Neural cell (in vitro differentiated cells): ENCODE results near the gene STRN3. TPM values are rescaled to one million over a fixed set of nuclear protein-coding genes. Genes with fewer than 3 reads are reported as not detected.
"Not testable (repeated sequence)": the region's sequence is repeated elsewhere in the genome, so short reads cannot be mapped to it uniquely, and the experiment has no call there.

Experiments
- H2AFZ ChIP-seq: fragments of 200-600, 300-800 bp; sonication (generic), shearing (Covaris generic); 2 replicates; pipeline ENCODE4 v1.6.0; 2014; ENCODE audit warnings: low read depth, mild to moderate bottlenecking, antibody characterized with exemption, low read length, moderate library complexity
- H3F3A ChIP-seq: fragments of 200-600 bp; shearing (Covaris generic); 2 replicates; pipeline ENCODE4 v1.6.1; 2016; ENCODE audit warnings: mild to moderate bottlenecking, moderate library complexity, mixed read lengths, antibody characterized with exemption, low read length; ENCODE audit not compliant: insufficient read depth, poor library complexity, severe bottlenecking
- H3K27ac ChIP-seq: fragments of 200-600, 300-800 bp; sonication (generic), shearing (Covaris generic); 2 replicates; pipeline ENCODE4 v1.5.1; 2014; ENCODE audit warnings: mild to moderate bottlenecking, low read length, moderate library complexity
- H3K27me3 ChIP-seq: fragments of 300-800, 200-600 bp; sonication (generic), shearing (Covaris generic); 2 replicates; pipeline ENCODE4 v1.6.0; 2014; ENCODE audit warnings: mild to moderate bottlenecking, low read depth, low read length, moderate library complexity; ENCODE audit not compliant: insufficient read depth
- H3K36me3 ChIP-seq: fragments of 300-800, 200-600 bp; sonication (generic), shearing (Covaris generic); 2 replicates; pipeline ENCODE4 v1.5.1; 2014; ENCODE audit warnings: mild to moderate bottlenecking, antibody characterized with exemption, low read length, moderate library complexity; ENCODE audit not compliant: insufficient read depth
- H3K4me2 ChIP-seq: fragments of 300-800, 200-600 bp; sonication (generic), shearing (Covaris generic); 2 replicates; pipeline ENCODE4 v1.6.0; 2014; ENCODE audit warnings: mild to moderate bottlenecking, low read length
- H3K4me3 ChIP-seq: fragments of 300-800, 200-600 bp; sonication (generic), shearing (Covaris generic); 2 replicates; pipeline ENCODE4 v1.5.1; 2014; ENCODE audit warnings: mild to moderate bottlenecking, low read length, moderate library complexity
- H3K79me2 ChIP-seq: fragments of 200-600 bp; shearing (Covaris generic); replicated peaks from 2 replicates; pipeline ENCODE4 v1.6.0; 2014; ENCODE audit warnings: mild to moderate bottlenecking, low read length, moderate library complexity; ENCODE audit not compliant: insufficient read depth
- H3K9ac ChIP-seq: fragments of 300-800, 200-600 bp; sonication (generic), shearing (Covaris generic); 2 replicates; pipeline ENCODE4 v1.6.1; 2016; ENCODE audit warnings: mild to moderate bottlenecking, low read length, mixed read lengths
- H3K9me2 ChIP-seq: fragments of 200-600 bp; shearing (Covaris generic); 2 replicates; pipeline ENCODE4 v1.6.1; 2016; ENCODE audit warnings: mild to moderate bottlenecking, low read length, mixed read lengths; ENCODE audit not compliant: insufficient read depth
- H3K9me3 ChIP-seq: fragments of 200-600, 300-800 bp; sonication (generic), shearing (Covaris generic); 2 replicates; pipeline ENCODE4 v1.6.1; 2016; ENCODE audit warnings: mild to moderate bottlenecking, mixed run types, low read length, moderate library complexity, mixed read lengths
- H4K20me1 ChIP-seq: fragments of 200-600 bp; shearing (Covaris generic); 2 replicates; pipeline ENCODE4 v1.6.1; 2016; ENCODE audit warnings: mild to moderate bottlenecking, mixed run types; ENCODE audit not compliant: insufficient read depth
- EP300 ChIP-seq: fragments of 450-650 bp; conservative IDR thresholded peaks from 2 replicates; pipeline ENCODE4 v1.6.1; 2014; ENCODE audit warnings: antibody characterized with exemption, mild to moderate bottlenecking, moderate library complexity; ENCODE audit not compliant: poor library complexity, severe bottlenecking
- EZH2 ChIP-seq: fragments of 200-600, 300-800 bp; shearing (Covaris generic), sonication (generic); IDR thresholded peaks from 2 replicates; pipeline ENCODE4 v1.6.1; 2014; ENCODE audit warnings: antibody characterized with exemption, low read length, borderline replicate concordance, mild to moderate bottlenecking; ENCODE audit not compliant: insufficient read depth, poor library complexity, severe bottlenecking
- MXI1 ChIP-seq: fragments of 450-650 bp; conservative IDR thresholded peaks from 2 replicates; pipeline ENCODE4 v1.6.1; 2014; ENCODE audit warnings: antibody characterized with exemption, mild to moderate bottlenecking; ENCODE audit not compliant: poor library complexity, severe bottlenecking
- POLR2AphosphoS5 ChIP-seq: IDR thresholded peaks from 2 replicates; pipeline ENCODE4 v1.6.1; 2012
- RAD21 ChIP-seq: fragments of 450-650 bp; conservative IDR thresholded peaks from 2 replicates; pipeline ENCODE4 v1.6.1; 2014; ENCODE audit warnings: antibody characterized with exemption, mild to moderate bottlenecking, moderate library complexity
- SMC3 ChIP-seq: fragments of 450-650 bp; conservative IDR thresholded peaks from 2 replicates; pipeline ENCODE4 v1.6.1; 2014; ENCODE audit warnings: antibody characterized with exemption, mild to moderate bottlenecking, moderate library complexity; ENCODE audit not compliant: poor library complexity
- TAF1 ChIP-seq: IDR thresholded peaks from 2 replicates; pipeline ENCODE4 v1.6.1; 2012; ENCODE audit warnings: low read depth
- polyA plus RNA-seq: library from polyadenylated mRNA; depleted of rRNA; stranded (reverse); fragments of >200 nt; gene quantifications from 2 replicates; pipeline ENCODE4 v1.2.3, GENCODE V29; 2014
- TF ChIP-seq, protein P1 (sequence below): IDR thresholded peaks from 2 replicates; pipeline ENCODE4 v1.6.1; 2012; ENCODE audit warnings: borderline replicate concordance
- TF ChIP-seq, protein P2 (sequence below): fragments of 450-650 bp; IDR thresholded peaks from 2 replicates; pipeline ENCODE4 v1.5.1; 2014; ENCODE audit warnings: antibody characterized with exemption, mild to moderate bottlenecking, moderate library complexity; ENCODE audit not compliant: poor library complexity, severe bottlenecking

STRN3 gene
- polyA plus RNA-seq, 1 donor from 2014 or later: 60.1 TPM

DNA sequence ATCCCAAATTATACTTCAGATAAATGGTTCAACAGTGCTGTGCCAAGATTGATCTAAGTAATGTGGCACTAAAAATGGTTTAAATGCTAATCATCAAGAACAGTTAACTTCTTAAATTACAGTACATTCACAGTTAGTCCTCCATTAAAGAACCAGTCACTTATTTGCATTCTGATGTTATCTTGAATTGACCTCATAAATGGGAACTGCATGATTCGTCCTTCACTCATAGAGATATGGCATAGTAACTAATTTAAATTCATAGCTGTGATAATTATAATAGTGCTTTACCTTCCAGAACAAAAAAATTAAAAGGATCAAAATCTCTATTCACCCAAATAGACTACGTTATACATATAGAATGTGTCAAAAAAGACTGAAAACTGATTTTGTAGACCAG, 90.7 kb downstream of the STRN3 start:
- no peaks in the 10 kb centered on the region for H3K9me2 ChIP-seq
- no peak overlapping the region for H3K27ac ChIP-seq
- peaks cover 13% of the 10 kb centered on the region for H3K36me3 ChIP-seq
- H3K27me3 ChIP-seq: no peaks in the 10 kb centered on the region
- H3F3A ChIP-seq: no peaks in the 10 kb centered on the region
- H3K4me2 ChIP-seq: no peak overlapping the region
- H3K4me3 ChIP-seq: no peak overlapping the region
- TF ChIP-seq MXI1 (no peak), POLR2AphosphoS5 (no peak), EP300 (no peak), SMC3 (no peak), EZH2 (no peak), TAF1 (no peak), RAD21 (no peak)
- TF ChIP-seq, protein P1, sequence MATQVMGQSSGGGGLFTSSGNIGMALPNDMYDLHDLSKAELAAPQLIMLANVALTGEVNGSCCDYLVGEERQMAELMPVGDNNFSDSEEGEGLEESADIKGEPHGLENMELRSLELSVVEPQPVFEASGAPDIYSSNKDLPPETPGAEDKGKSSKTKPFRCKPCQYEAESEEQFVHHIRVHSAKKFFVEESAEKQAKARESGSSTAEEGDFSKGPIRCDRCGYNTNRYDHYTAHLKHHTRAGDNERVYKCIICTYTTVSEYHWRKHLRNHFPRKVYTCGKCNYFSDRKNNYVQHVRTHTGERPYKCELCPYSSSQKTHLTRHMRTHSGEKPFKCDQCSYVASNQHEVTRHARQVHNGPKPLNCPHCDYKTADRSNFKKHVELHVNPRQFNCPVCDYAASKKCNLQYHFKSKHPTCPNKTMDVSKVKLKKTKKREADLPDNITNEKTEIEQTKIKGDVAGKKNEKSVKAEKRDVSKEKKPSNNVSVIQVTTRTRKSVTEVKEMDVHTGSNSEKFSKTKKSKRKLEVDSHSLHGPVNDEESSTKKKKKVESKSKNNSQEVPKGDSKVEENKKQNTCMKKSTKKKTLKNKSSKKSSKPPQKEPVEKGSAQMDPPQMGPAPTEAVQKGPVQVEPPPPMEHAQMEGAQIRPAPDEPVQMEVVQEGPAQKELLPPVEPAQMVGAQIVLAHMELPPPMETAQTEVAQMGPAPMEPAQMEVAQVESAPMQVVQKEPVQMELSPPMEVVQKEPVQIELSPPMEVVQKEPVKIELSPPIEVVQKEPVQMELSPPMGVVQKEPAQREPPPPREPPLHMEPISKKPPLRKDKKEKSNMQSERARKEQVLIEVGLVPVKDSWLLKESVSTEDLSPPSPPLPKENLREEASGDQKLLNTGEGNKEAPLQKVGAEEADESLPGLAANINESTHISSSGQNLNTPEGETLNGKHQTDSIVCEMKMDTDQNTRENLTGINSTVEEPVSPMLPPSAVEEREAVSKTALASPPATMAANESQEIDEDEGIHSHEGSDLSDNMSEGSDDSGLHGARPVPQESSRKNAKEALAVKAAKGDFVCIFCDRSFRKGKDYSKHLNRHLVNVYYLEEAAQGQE: no peak
- TF ChIP-seq, protein P2, sequence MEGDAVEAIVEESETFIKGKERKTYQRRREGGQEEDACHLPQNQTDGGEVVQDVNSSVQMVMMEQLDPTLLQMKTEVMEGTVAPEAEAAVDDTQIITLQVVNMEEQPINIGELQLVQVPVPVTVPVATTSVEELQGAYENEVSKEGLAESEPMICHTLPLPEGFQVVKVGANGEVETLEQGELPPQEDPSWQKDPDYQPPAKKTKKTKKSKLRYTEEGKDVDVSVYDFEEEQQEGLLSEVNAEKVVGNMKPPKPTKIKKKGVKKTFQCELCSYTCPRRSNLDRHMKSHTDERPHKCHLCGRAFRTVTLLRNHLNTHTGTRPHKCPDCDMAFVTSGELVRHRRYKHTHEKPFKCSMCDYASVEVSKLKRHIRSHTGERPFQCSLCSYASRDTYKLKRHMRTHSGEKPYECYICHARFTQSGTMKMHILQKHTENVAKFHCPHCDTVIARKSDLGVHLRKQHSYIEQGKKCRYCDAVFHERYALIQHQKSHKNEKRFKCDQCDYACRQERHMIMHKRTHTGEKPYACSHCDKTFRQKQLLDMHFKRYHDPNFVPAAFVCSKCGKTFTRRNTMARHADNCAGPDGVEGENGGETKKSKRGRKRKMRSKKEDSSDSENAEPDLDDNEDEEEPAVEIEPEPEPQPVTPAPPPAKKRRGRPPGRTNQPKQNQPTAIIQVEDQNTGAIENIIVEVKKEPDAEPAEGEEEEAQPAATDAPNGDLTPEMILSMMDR: no peak
- no peaks in the 10 kb centered on the region for H4K20me1 ChIP-seq
- no peaks in the 10 kb centered on the region for H3K9me3 ChIP-seq
- H2AFZ ChIP-seq: no peak overlapping the region
- H3K79me2 ChIP-seq: peaks cover 6% of the 10 kb centered on the region
- H3K9ac ChIP-seq: no peak overlapping the region

DNA sequence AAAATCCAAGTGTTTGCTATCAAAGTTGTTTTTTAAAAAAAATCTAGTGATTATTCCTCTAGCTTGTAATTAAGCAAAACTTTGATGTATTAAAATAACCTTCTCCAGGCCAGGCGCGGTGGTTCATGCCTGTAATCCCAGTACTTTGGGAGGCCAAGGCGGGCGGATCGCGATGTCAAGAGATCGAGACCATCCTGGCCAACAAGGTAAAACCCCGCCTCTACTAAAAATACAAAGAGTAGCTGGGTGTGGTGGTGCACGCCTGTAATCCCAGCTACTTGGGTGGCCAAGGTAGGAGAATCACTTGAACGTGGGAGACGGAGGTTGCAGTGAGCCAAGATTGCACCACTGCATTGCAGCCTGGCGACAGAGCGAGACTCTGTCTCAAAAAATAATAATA, 92.2 kb downstream of the STRN3 start:
- not testable (repeated sequence) for H3F3A ChIP-seq, H4K20me1 ChIP-seq, H3K4me3 ChIP-seq, H3K27me3 ChIP-seq, H3K4me2 ChIP-seq, H3K9me2 ChIP-seq, H3K9ac ChIP-seq, H3K9me3 ChIP-seq, H3K27ac ChIP-seq, H3K79me2 ChIP-seq, H2AFZ ChIP-seq
- peaks cover 13% of the 10 kb centered on the region for H3K36me3 ChIP-seq

DNA sequence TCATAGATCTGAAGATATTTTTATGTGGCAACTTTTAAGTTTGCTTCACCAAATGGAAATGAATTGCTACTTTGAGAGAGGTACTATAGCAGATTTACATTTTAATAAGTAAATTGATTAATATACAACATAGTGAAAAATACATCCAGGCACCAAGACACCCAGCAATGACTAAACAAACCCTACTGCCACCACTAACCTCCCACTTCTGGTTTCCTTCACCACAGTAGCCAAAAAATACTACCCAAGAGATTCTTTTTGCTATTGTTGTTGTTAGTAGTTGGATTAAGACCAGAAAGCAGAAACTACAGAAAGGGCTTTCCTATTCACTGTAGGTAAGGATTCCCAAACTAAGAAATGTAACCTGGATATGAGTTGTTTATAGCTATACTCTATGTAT, 97.7 kb downstream of the STRN3 start:
- H3K4me3 ChIP-seq: no peak overlapping the region
- H4K20me1 ChIP-seq: no peaks in the 10 kb centered on the region
- no peaks in the 10 kb centered on the region for H3K9me2 ChIP-seq
- no peaks in the 10 kb centered on the region for H3K79me2 ChIP-seq
- no peaks in the 10 kb centered on the region for H3K9me3 ChIP-seq
- H3K36me3 ChIP-seq: no peaks in the 10 kb centered on the region
- no peak overlapping the region for H3K27ac ChIP-seq
- no peak for TF ChIP-seq MXI1
- TF ChIP-seq RAD21: no peak
- TF ChIP-seq EZH2: no peak
- TF ChIP-seq, protein P1: no peak
- no peak for TF ChIP-seq EP300
- no peak for TF ChIP-seq TAF1
- no peak for TF ChIP-seq POLR2AphosphoS5
- TF ChIP-seq, protein P2: no peak
- no peak for TF ChIP-seq SMC3
- no peak overlapping the region for H2AFZ ChIP-seq
- no peak overlapping the region for H3K9ac ChIP-seq
- no peaks in the 10 kb centered on the region for H3K27me3 ChIP-seq
- H3F3A ChIP-seq: no peaks in the 10 kb centered on the region
- H3K4me2 ChIP-seq: no peak overlapping the region
